Choroid plexus epithelial cell (primary cell): ENCODE data around the gene CDH13.

Source experiments
- DNase-seq: peaks from one replicate; pipeline ENCODE4 v3.0.0-alpha.2; 2010; ENCODE audit warnings: low read depth
- H3K4me3 ChIP-seq: 2 replicates; pipeline ENCODE4 v1.5.1; 2011; ENCODE audit warnings: low read depth, mild to moderate bottlenecking, control low read depth, low read length, moderate library complexity
- CTCF ChIP-seq: conservative IDR thresholded peaks from 2 replicates; pipeline ENCODE4 v1.5.1; 2011; ENCODE audit warnings: low read depth, mild to moderate bottlenecking, control low read depth, inconsistent platforms, low read length, moderate library complexity

Gene CDH13

GRCh38 chr16:83066881-83067280 is 440.1 kb downstream of the CDH13 start:
- no peak overlapping the region for H3K4me3 ChIP-seq
- DNase-seq: no peak
- no peak for TF ChIP-seq CTCF

GRCh38 chr16:83068686-83069085 is 441.9 kb downstream of the CDH13 start:
- DNase-seq: peak; percentile 83
- TF ChIP-seq CTCF: peak; percentile 58
- H3K4me3 ChIP-seq: no peak overlapping the region

- no peak for TF ChIP-seq CTCF
- DNase-seq: no peak
These were observed 443.8 kb downstream of the CDH13 start for GRCh38 chr16:83070416-83071209.

GRCh38 chr16:83075956-83076355 is 449.2 kb downstream of the CDH13 start:
- H3K4me3 ChIP-seq: no peak overlapping the region
- no peak for TF ChIP-seq CTCF
- no peak for DNase-seq

More at GRCh38 chr16:83070416-83071209, 443.8 kb downstream of the CDH13 start:
- H3K4me3 ChIP-seq: no peak overlapping the region

GRCh38 chr16:83083361-83083760 is 456.6 kb downstream of the CDH13 start:
- TF ChIP-seq CTCF: no peak
- H3K4me3 ChIP-seq: no peak overlapping the region
- no peak for DNase-seq

- no peak for TF ChIP-seq CTCF
- DNase-seq: no peak
- no peak overlapping the region for H3K4me3 ChIP-seq
These were observed 458.9 kb downstream of the CDH13 start for GRCh38 chr16:83085660-83086059.
